IMR-90 (cell line): ENCODE data around the gene FAM83E. TPM values are rescaled to one million over a fixed set of nuclear protein-coding genes. Genes with fewer than 3 reads are reported as not detected.

Experiments
- ATAC-seq: fragments of 200-7000 bp; cut with Tn5 transposase; 2 replicates; pipeline ENCODE4 v1.9.1; 2020; ENCODE audit warnings: low read depth, mild to moderate bottlenecking, moderate library complexity
- BruUV-seq: library from RNA; stranded (reverse); fragments of 400-500 nt; replicated peaks from 2 replicates; lab custom pipeline; 2021; lab: Mats Ljungman, UMichigan
- CTCF ChIA-PET: fragments of 300-600 bp; formaldehyde crosslinking; extraction: SDS; loops from one replicate; lab custom pipeline; 2021; ENCODE audit warnings: antibody characterized with exemption; lab: Yijun Ruan, JAX
- POLR2A ChIA-PET: fragments of 300-600 bp; sonication (Branson Sonifier 250); formaldehyde crosslinking; loops from one replicate; lab custom pipeline; 2022; ENCODE audit warnings: antibody characterized with exemption; ENCODE audit not compliant: unreplicated experiment; lab: Charles Lee
- DNase-seq: peaks from one replicate; pipeline ENCODE4 v3.0.0; 2013
- H2AFZ ChIP-seq: replicated peaks from 2 replicates; pipeline ENCODE3; 2013; ENCODE audit warnings: low read length, mild to moderate bottlenecking; ENCODE audit not compliant: poor library complexity
- H2AK5ac ChIP-seq: 2 replicates; pipeline ENCODE4 v1.6.1; 2013; ENCODE audit warnings: low read depth, low read length, inconsistent platforms
- H2AK9ac ChIP-seq: replicated peaks from 2 replicates; pipeline ENCODE3; 2013; ENCODE audit warnings: mild to moderate bottlenecking, low read depth, low read length, moderate library complexity; ENCODE audit not compliant: poor library complexity
- H2BK120ac ChIP-seq: 2 replicates; pipeline ENCODE4 v1.6.1; 2013; ENCODE audit warnings: low read depth, low read length, inconsistent platforms
- H2BK15ac ChIP-seq: 3 replicates; pipeline ENCODE4 v1.6.1; 2013; ENCODE audit warnings: low read depth, low read length, inconsistent platforms
- H2BK20ac ChIP-seq: 2 replicates; pipeline ENCODE4 v1.6.1; 2013; ENCODE audit warnings: low read depth, mild to moderate bottlenecking, inconsistent platforms, low read length, moderate library complexity
- H2BK5ac ChIP-seq: 2 replicates; pipeline ENCODE4 v1.6.1; 2013; ENCODE audit warnings: mild to moderate bottlenecking, low read depth, low read length, inconsistent platforms; ENCODE audit not compliant: poor library complexity, severe bottlenecking
- H3K14ac ChIP-seq: replicated peaks from 2 replicates; pipeline ENCODE4 v1.6.1; 2013; ENCODE audit warnings: low read depth, low read length, inconsistent platforms
- H3K18ac ChIP-seq: 2 replicates; pipeline ENCODE4 v1.6.1; 2013; ENCODE audit warnings: low read depth, low read length, control low read depth
- H3K23ac ChIP-seq: 2 replicates; pipeline ENCODE4 v1.6.1; 2013; ENCODE audit warnings: low read depth, low read length, inconsistent platforms
- H3K27ac ChIP-seq: 2 replicates; pipeline ENCODE4 v1.5.1; 2013; ENCODE audit warnings: mild to moderate bottlenecking, control low read depth, low read length; ENCODE audit not compliant: insufficient read depth
- H3K27me3 ChIP-seq: 2 replicates; pipeline ENCODE4 v1.6.1; 2013; ENCODE audit warnings: low read length; ENCODE audit not compliant: control insufficient read depth, insufficient read depth
- H3K36me3 ChIP-seq: 2 replicates; pipeline ENCODE4 v1.6.1; 2013; ENCODE audit warnings: low read length, mixed read lengths; ENCODE audit not compliant: control insufficient read depth, insufficient read depth
- H3K4ac ChIP-seq: 2 replicates; pipeline ENCODE4 v1.6.1; 2013; ENCODE audit warnings: low read depth, low read length, inconsistent platforms
- H3K4me1 ChIP-seq: 2 replicates; pipeline ENCODE4 v1.6.1; 2013; ENCODE audit warnings: low read length, mixed read lengths; ENCODE audit not compliant: control insufficient read depth, insufficient read depth
- H3K4me2 ChIP-seq: 2 replicates; pipeline ENCODE4 v1.6.1; 2013; ENCODE audit warnings: low read depth, mild to moderate bottlenecking, control low read depth, low read length, moderate library complexity
- H3K4me3 ChIP-seq: 2 replicates; pipeline ENCODE4 v1.5.1; 2013; ENCODE audit warnings: low read depth, mild to moderate bottlenecking, control low read depth, low read length, moderate library complexity; ENCODE audit not compliant: insufficient read depth
- H3K56ac ChIP-seq: 2 replicates; pipeline ENCODE4 v1.6.1; 2013; ENCODE audit warnings: low read length, inconsistent platforms; ENCODE audit not compliant: insufficient read depth; ENCODE audit errors: extremely low read depth
- H3K79me1 ChIP-seq, 2 experiments: 2 replicates each; pipeline ENCODE4 v1.6.1; 2013; ENCODE audit warnings: low read length in 2 of 2, inconsistent platforms in 1 of 2, low read depth in 1 of 2
- H3K9ac ChIP-seq: 2 replicates; pipeline ENCODE4 v1.6.1; 2013; ENCODE audit warnings: low read depth, low read length, control low read depth
- H3K9me1 ChIP-seq: 2 replicates; pipeline ENCODE4 v1.6.1; 2013; ENCODE audit warnings: low read length, inconsistent platforms; ENCODE audit not compliant: insufficient read depth
- H3K9me3 ChIP-seq: 2 replicates; pipeline ENCODE4 v1.6.1; 2013; ENCODE audit warnings: low read length; ENCODE audit not compliant: control insufficient read depth, insufficient read depth
- H4K20me1 ChIP-seq: 2 replicates; pipeline ENCODE4 v1.6.1; 2013; ENCODE audit warnings: low read length, inconsistent platforms; ENCODE audit not compliant: insufficient read depth
- H4K5ac ChIP-seq: 2 replicates; pipeline ENCODE4 v1.6.1; 2013; ENCODE audit warnings: mild to moderate bottlenecking, low read depth, low read length, control low read depth
- H4K8ac ChIP-seq, 2 experiments: 2 replicates each; pipeline ENCODE4 v1.6.1; 2013; ENCODE audit warnings: low read depth in 2 of 2, low read length in 2 of 2, control low read depth in 1 of 2, inconsistent platforms in 1 of 2
- H4K91ac ChIP-seq: 2 replicates; pipeline ENCODE4 v1.6.1; 2013; ENCODE audit warnings: low read depth, low read length, inconsistent platforms; ENCODE audit not compliant: insufficient read depth
- BHLHE40 ChIP-seq: fragments of 150-350 bp; IDR thresholded peaks from 2 replicates; pipeline ENCODE4 v1.6.1; 2016; ENCODE audit warnings: mild to moderate bottlenecking, low read depth, low read length
- CEBPB ChIP-seq: IDR thresholded peaks from 2 replicates; pipeline ENCODE4 v1.6.1; 2012; ENCODE audit warnings: low read depth, low read length, improper control_type of control experiment
- CHD1 ChIP-seq: IDR thresholded peaks from 2 replicates; pipeline ENCODE4 v1.6.1; 2012; ENCODE audit warnings: low read depth, low read length, improper control_type of control experiment
- MAZ ChIP-seq: IDR thresholded peaks from 2 replicates; pipeline ENCODE4 v1.6.1; 2012; ENCODE audit warnings: low read depth, mild to moderate bottlenecking, low read length, improper control_type of control experiment, moderate library complexity, borderline replicate concordance
- NFE2L2 ChIP-seq: fragments of 150-350 bp; IDR thresholded peaks from 2 replicates; pipeline ENCODE4 v1.6.1; 2016; ENCODE audit warnings: low read depth, mild to moderate bottlenecking, low read length
- whole genome bisulfite sequencing, 2 experiments: methylation state at CpG; one replicate each; pipeline versions ENCODE4 v1.1.5 to v1.1.7; 2013; ENCODE audit warnings: missing lambda C conversion rate in 2 of 2; ENCODE audit not compliant: insufficient read length in 1 of 2; ENCODE audit errors: extremely low coverage in 2 of 2; 5-methylcytosine and 5-hydroxymethylcytosine counted together
- dilution Hi-C: fragments of 300-500 bp; cut with HindIII; formaldehyde crosslinking; loops from one replicate; pipeline ENCODE4 v1.14.3; 2018; ENCODE audit warnings: low sequenced_read_pairs; ENCODE audit not compliant: unreplicated experiment
- in situ Hi-C: fragments of 300-500 bp; cut with MboI; formaldehyde crosslinking; loops from 3 replicates; pipeline ENCODE4 v1.14.3; 2019; ENCODE audit warnings: low sequenced_read_pairs, inconsistent platforms, mixed read lengths
- intact Hi-C: fragments of 100-400 bp; cut with micrococcal nuclease; formaldehyde crosslinking; loops from 2 replicates; pipeline ENCODE4 v1.10.0; 2022
- polyA plus RNA-seq, 3 experiments: library from polyadenylated mRNA; depleted of rRNA; stranded (reverse); fragments of >200 nt; gene quantifications; 2 replicates each; pipeline ENCODE4 v1.2.3, GENCODE V29; 2012; ENCODE audit warnings: low replicate concordance in 1 of 3
- total RNA-seq: library from RNA; depleted of rRNA; stranded (reverse); fragments of >200 nt; gene quantifications from 2 replicates; pipeline ENCODE4 v1.2.3, GENCODE V29; 2012
- TF ChIP-seq, protein P1 (sequence below): conservative IDR thresholded peaks from 2 replicates; pipeline ENCODE4 v1.5.1; 2012; ENCODE audit warnings: mild to moderate bottlenecking, low read depth, low read length, improper control_type of control experiment

Gene FAM83E
- total and polyA plus RNA-seq, 2 of the 4 experiments (the other 2 are of a cell fraction) = 0.05 to 0.36 TPM

GRCh38 chr19:48637948-48638830 is 23.3 kb upstream of the FAM83E start:
- Histone ChIP-seq H3K4me2 (peak overlapping the region; percentile 65), H3K27ac (peak overlapping the region; percentile 81), H3K9me1 (peaks cover 21% of the 10 kb centered on the region), H4K20me1 (peaks cover 4% of the 10 kb centered on the region; the same call in 1 of the 2 replicates), H3K79me1 (peaks cover 0 to 18% of the 10 kb centered on the region in 2 experiments; a peak in 3 of 4 replicates), H2BK120ac (peak overlapping the region; percentile 95), H2BK5ac (peak overlapping the region; percentile 76), H2BK20ac (peak overlapping the region; percentile 96), H3K18ac (peak overlapping the region; percentile 71), H3K27me3 (no peaks in the 10 kb centered on the region), H2AK9ac (peak overlapping the region; percentile 89), H3K4me3 (peak overlapping the region; percentile 48), H3K14ac (peak overlapping the region; percentile 99), H3K9ac (peak overlapping the region; percentile 60), H4K5ac (peak overlapping the region; percentile 82), H3K56ac (peak overlapping the region; percentile 84; the same call in 1 of the 2 replicates), H4K91ac (peak overlapping the region; percentile 77), H3K9me3 (no peaks in the 10 kb centered on the region), H3K4ac (peak overlapping the region; percentile 96), H3K36me3 (no peaks in the 10 kb centered on the region; the same call in 1 of the 2 replicates), H2AK5ac (peak overlapping the region; percentile 95), H3K4me1 (peaks cover 21% of the 10 kb centered on the region), H3K23ac (peak overlapping the region; percentile 93), H2AFZ (peak overlapping the region; percentile 95), H2BK15ac (peak overlapping the region; percentile 89), H4K8ac (peak overlapping the region; percentile 43 to 98)
- ChIA-PET POLR2A (interaction anchor here (0.5 kb wide), 1 partner anchor 60 kb away, joined by 3 read pairs; no protein-coding TSS in a partner anchor), CTCF (no interaction called here)
- dilution Hi-C loops (no loop called here), in situ Hi-C loops (no loop called here), intact Hi-C loops (no loop called here)
- BruUV-seq = no TSS peak
- DNase-seq = peak; percentile 96
- TF ChIP-seq, protein P1, sequence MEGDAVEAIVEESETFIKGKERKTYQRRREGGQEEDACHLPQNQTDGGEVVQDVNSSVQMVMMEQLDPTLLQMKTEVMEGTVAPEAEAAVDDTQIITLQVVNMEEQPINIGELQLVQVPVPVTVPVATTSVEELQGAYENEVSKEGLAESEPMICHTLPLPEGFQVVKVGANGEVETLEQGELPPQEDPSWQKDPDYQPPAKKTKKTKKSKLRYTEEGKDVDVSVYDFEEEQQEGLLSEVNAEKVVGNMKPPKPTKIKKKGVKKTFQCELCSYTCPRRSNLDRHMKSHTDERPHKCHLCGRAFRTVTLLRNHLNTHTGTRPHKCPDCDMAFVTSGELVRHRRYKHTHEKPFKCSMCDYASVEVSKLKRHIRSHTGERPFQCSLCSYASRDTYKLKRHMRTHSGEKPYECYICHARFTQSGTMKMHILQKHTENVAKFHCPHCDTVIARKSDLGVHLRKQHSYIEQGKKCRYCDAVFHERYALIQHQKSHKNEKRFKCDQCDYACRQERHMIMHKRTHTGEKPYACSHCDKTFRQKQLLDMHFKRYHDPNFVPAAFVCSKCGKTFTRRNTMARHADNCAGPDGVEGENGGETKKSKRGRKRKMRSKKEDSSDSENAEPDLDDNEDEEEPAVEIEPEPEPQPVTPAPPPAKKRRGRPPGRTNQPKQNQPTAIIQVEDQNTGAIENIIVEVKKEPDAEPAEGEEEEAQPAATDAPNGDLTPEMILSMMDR = peak; percentile 27; the same call in 1 of the 2 replicates
- TF ChIP-seq CHD1 (peak; percentile 91; the same call in 1 of the 2 replicates), NFE2L2 (no peak), CEBPB (no peak), BHLHE40 (peak; percentile 97), MAZ (peak; percentile 27; the same call in 1 of the 2 replicates)
- WGBS, 2 experiments = 37% methylated on average over 4 of the region's 29 CpGs; no CpG with 5 or more reads in 1 of the 2 experiments
- peak; percentile 45 for ATAC-seq
